SKM-1 (cell line): ENCODE measurements around the gene SCRN3.
"Not testable (repeated sequence)": the region's sequence is repeated elsewhere in the genome, so short reads cannot be mapped to it uniquely, and the experiment has no call there.

Source experiments
- DNase-seq: peaks from one replicate; lab custom pipeline; 2025; ENCODE audit not compliant: unreplicated experiment; lab: John Stamatoyannopoulos, UW

SCRN3 gene

DNA sequence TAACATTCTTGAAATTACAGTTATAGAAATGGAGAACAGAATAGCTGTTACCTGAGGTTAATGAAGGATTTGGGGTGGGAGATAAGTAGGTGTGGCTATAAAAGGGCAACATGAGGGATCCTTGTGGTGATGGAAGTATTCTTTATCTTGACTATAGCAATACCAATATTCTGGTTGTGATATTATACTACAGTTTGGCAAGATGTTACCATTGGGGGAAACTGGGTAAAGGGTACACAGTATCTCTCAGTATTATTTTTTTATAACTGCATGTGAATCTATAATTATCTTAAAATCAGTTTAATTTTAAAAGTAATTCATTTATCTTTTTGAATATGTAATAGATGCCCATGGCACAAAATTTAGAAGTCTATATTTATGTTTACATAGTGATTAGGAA is 8.1 kb downstream of the SCRN3 start:
- DNase-seq = no peak

DNA sequence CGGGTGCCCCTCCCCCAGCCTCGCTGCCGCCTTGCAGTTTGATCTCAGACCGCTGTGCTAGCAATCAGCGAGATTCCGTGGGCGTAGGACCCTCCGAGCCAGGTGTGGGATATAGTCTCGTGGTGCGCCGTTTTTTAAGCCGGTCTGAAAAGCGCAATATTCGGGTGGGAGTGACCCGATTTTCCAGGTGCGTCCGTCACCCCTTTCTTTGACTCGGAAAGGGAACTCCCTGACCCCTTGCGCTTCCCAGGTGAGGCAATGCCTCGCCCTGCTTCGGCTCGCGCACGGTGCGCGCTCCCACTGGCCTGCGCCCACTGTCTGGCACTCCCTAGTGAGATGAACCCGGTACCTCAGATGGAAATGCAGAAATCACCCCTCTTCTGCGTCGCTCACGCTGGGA is 14.5 kb downstream of the SCRN3 start:
- DNase-seq = not testable (repeated sequence)

DNA sequence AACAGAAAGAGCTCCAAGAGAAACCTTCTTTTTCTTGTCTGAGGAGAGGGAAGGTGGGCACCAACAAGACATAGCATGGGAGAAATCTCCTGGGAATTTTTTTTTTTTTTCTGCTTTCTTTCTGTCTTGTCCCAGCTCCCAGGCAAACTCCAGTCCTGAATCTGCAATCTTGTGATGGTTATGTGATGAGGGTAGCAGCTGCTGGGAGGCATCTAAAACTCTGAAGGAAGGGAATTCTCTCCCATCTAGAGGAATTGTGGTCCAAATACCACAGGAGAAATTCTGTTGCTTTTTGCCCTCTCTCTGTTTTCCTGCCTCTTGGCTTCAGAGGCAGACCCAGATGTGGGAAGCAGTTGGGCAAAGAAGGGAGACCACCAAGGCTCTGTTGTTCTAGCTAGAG is 16.7 kb downstream of the SCRN3 start:
- no peak for DNase-seq

DNA sequence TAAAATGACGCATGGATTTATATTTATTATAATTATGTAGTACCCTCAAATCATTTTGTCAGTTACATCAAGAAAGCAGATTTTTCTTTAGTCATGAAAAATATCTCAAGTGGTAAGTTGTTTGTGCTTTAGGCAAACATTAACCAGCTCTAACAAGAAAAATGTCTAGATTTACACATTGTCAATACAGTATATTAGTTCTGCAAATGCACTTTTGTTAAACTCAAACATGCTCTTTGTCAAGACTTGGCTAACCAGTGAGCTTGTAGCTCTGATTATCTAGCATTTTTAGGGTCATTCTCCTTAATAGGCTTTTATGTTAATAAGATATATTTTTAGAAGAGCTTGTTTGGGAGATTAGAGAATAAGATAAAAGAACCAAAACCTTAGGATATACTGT is 32.7 kb downstream of the SCRN3 start:
- no peak for DNase-seq

DNA sequence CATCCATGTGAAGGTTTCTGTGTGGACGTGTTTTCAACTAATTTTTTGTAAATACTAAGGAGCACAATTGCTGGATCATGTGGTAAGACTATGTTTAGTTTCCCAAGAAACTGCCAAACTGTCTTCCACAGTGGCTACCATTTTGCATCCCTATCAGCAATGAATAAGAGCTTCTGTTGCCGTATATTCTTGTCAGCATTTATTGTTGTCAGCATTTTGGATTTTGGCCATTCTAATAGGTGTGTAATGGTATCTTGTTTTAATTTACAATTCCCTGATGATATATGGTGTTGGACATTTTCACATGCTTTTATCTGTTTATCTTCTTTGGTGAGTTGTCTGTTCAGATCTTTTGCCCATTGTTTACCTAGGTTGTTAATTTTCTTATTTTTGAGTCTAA is 34.5 kb downstream of the SCRN3 start:
- no peak for DNase-seq

DNA sequence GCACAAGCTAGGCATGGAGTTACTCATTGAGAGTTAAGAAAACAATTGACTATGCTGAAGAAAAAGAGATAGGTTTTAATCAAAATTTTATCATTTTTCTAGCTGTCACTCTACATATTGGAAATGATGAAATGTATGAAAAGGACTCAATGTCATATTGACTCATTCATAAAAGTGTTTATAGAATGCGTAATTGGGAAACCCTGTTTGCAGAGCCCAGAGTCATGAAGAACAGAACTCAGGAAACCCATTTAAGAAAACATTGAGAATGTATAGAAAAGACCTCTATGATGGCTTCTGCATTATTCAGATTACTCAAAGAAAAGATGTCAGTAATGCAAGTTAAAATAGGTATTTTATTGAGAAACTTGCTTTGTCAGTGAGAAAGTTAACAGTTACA is 36.4 kb downstream of the SCRN3 start:
- DNase-seq = no peak

DNA sequence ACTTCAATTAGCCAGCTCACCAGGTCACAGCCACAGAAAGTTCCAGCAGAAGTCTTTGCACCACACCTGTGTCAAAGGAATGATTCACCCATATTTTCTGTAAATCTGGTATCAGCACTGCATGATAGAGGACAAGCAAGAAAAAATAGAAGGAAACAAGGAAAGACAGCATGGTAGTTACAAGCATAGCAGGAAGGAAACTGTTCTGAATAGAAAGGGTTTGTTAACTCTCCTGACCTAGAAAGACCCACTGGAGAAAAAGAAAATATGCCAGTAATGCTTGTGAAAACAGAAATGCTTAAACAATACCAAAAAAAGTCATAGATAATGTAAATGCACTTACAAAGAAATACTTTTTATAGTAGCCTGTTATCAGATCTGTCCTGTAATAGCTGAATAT is 40.8 kb downstream of the SCRN3 start:
- no peak for DNase-seq

DNA sequence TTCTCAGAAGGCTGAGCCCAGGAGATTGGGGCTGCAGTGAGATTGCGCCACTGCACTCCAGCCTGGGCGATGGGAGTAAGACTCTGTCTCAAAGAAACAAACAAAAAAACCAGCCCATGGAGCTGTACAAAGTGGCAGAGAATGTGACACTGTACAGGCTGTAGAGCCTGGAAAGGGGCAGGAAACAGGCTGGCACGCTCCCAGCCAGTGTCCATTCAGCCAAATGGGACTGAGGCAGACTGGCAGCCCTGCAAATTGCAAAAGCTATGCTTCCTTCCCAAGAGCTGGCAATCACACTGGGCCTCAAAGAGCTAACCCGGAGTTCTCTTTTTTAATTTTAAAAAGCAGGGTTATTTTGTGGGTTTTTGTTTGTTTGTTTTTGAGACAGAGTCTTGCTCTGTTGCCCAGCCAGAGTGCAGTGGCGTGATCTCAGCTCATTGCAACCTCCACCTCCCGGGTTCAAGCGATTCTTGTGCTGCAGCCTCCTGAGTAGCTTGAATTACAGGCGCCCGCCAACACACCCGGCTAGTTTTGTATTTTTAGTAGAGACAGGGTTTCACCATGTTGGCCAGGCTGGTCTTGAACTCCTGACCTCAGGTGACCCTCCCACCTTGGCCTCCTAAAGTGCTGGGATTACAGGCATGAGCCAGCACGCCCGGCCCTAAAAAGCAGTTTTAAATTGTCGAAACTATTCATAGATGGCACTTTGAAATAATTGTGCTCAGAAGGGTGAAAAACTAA is 42.8 kb downstream of the SCRN3 start:
- no peak for DNase-seq

DNA sequence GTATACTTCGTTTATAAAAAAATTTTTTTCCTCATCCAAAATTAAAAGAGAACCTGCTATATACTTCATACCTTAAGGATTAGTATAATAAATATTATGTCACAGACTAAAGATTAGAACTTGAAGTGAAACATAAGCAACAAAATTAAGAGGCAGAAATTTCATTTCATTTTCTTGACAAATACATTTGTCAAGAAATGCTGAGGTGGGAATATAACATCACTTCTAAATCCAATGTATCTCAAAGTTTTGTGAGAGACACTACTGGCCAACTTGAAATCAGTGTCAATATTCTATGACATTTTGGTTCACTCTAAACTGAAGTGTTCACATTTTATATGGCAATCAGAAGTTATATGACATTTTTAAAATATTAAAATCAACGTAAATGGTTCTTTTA is 43.8 kb downstream of the SCRN3 start:
- DNase-seq = no peak

DNA sequence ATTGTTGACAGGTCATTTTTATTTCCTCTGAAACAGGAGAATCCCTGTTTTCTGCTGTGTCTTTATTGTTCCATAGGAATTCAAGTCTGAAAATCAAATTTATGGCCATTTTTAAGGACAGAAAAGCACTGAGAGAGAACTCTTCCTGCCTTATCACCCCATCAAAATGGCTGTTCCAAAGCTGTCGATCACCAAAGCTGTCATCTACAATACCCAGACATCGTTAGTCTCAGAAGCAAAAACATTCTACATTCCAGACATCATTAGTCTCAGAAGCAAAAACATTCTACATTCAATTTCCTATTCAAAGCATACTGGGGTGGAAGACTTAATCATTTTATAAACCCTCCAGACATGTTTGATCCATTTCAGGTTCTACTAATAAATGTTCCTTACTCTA is 44.4 kb downstream of the SCRN3 start:
- DNase-seq = no peak

DNA sequence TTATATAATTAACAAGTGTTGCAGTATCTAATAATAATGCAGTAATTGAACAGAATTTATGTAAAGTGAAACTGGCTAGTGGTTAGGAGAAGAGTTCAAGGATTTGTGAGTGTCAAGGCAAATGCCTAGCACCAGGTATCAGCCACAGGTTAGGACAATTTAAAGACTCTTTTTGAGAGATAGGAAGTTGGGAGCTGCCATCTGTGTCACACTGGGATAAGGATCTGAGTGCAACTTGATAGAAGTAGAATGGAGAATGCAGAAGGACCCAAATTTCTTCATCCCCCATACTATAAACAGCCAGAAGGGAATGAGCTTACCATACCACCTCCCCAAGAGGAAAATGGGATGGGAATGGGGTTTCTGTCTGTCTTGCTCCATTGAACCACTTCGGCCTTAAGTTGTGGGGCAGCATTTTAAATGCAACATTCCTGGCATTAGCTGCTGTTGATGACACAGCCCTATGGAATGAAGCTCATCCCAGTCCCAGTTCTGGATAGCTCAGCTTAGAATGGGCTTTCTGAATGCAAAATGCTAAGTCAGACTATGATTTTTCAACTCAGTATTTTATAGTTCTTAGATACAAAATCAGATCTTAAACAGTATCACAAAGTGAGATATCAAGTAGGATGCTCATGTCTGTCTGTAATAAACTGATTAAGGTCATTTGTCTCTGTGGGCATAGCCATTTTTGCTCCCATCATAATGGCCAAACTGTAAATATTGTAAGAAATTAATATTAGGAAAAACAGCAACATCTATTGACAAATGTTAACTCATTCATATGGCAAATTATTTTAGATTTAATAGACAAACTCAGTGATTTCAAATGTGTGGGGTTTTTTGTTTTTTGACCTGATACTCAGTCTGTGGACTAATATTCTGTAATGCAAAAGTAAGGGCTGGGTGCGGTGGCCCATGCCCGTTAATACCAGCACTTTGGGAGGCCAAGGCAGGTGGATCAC is 47.3 kb downstream of the SCRN3 start:
- no peak for DNase-seq

DNA sequence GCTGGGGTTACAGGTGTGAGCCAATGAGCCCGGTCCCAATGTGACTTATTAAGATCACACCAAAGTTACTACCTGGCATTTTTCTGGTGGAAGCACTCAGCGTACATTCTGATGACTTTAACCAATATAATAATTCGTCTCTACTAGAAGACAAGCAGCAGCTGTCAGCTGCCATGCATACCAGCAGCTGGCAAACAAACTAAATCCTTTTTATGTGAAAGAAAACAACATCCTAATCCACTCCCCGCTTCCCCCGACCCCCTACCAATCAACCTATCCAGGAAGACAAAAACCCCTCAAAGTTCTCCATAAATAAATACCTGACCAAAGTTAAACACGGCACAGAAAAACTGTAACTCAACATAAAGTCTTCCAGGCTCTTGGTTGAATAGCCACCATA is 49.2 kb downstream of the SCRN3 start:
- no peak for DNase-seq

DNA sequence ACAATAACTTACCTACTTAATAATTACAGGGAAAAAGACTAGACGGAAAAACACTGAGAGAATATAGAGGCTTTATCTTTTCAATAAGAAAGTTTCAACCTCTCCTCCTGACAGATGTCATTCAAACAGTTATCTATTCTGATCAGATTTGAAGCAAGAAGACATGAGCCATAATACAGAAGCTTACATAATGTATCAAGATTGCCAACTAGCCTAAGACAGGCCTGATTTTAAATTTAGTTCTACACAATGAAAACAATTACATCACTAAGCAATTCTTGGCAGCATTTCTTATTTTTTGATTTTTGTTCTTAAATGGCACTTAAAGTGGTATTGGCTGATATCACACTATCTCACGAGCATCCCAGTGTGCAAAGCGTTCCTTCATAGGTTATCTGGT is 49.7 kb downstream of the SCRN3 start:
- no peak for DNase-seq

DNA sequence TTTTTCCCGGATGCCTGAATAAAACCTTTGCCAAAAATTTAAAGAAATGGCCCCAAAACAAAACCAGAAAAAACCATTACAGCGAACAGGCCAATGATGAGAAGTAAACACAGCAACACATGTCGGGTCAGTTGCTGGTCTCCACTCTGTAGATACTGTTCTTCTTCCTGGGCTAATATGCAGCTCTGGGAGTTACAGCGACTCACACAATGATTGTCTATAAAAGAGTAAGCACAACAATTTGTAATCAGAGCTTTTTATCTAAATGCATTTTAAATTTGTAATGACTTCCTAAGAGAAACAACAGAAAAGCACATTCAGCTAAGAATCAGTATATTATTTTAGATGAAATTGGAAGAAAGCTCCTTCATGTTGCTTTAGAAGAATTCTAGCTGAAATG is 51.0 kb downstream of the SCRN3 start:
- no peak for DNase-seq

DNA sequence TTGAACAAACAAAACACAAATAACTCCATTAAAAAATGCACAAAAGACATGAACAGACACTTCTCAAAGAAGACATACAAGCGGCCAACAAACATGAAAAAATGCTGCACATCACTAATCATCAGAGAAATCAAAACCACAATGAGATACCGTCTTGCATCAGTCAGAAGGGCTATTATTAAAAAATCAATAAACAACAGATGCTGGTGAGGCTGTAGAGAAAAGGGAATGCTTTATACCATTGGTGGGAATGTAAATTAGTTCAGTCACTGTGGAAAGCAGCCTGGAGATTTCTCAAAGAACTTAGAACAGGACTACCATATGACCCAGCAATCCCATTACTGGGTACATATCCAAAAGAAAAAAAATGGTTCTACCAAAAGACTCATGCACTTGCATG is 53.5 kb downstream of the SCRN3 start:
- no peak for DNase-seq

DNA sequence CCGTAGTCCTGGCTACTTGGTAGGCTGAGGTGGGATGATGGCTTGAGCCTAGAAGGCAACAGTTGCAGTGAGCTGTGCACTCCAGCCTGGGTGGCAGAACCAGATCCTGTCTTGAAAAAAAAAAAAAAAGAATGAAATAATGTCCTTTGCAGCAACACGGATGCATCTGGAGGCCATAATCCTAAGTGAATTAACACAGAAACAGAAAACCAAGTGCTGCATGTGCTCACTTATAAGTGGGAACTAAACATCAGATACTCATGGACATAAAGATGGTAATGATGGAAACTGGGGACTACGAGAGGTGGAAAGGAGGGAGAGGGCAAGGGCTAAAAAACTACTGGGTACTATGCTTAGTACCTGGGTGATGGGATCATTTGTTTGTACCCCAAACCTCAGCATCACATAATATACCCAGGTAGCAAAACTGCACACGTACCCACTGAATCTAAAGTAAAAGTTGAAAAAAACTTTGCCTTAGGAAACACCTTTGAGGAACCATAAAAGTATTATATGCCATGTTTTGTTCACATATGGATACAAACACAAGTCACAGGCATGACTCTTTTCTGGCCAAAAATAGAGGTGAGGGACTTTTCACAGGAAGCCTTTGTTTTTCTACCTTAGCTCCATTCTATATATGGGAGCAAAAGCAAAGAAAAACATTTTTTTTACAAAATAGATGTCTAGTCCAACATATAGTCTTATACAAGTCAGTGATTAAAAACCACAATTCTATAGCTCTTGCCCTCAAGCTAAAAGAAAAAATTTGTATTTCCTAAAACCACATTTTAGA is 54.7 kb downstream of the SCRN3 start:
- DNase-seq = no peak

DNA sequence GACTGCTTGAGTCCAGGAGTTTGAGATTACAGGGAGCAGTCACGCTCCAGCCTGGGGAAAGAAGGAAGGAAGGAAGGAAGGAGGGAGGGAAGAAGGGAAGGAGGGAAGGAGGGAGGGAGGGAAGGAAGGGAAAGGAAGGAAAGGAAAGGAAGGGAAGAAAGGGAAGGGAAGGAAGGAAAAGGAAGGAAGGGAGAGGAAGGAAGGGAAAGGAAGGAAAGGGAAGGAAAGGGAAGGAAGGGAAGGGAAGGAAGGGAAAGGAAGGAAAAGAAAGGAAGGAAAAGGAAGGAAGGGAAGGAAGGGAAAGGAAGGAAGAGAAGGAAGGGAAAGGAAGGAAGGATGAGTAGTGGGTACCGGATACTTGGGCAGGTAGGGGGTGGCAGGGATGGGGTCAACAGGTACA is 59.0 kb downstream of the SCRN3 start:
- no peak for DNase-seq

DNA sequence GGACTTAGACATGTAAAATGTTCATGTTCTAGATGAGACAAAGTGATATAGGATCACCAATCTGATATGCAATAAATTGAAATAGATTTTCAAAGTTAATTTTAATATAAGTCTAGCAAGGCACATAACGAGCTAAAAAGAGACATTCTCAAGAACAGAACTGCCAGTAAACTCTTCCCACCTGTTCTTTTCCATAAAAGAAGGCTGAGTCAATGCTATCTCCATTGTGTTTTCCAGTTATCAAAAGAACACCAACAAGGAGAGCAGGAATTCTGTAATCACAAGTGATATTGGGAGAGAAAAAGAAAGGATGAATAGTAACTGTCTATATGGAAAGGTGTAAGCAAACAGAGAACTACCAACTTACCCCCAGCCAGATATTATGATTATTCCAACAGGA is 65.7 kb downstream of the SCRN3 start:
- DNase-seq = no peak

DNA sequence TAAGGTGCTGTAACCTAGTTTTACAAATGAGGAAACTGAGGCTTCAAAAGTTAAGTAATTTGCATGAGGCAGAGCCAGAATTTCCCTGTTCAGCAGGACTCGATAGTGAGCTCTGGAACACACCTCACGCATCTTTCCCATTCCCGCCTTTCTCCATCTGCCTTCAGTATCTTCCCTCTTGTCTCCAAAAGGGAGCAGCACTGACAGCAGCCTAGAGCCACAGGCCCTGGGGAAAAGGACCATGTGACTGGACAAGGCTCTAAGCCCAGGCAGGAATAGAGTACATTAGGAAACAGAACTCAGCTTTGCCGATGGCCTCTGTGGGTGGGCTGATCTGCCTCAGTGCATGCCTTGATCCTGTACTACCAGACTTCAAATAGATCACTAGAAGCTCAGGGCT is 69.8 kb downstream of the SCRN3 start:
- no peak for DNase-seq

DNA sequence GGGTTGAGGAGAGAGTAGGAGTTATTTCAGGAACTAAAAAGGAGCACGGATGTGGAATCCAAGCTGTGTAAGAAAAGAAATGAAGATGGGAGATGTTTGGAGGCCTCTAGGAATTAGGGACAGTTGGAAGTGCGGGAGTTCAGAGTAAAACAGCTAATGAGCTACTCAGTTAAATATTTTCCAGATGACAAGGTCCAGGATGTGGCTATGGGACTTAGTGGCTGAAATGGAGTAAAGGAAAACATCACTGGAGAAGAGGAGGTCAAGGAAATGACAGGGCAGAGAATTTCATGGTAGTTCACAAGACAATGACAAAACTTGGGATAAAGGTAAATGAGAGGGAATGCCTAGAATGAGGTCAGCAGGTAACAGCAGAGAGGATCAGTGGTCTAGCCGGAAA is 78.3 kb downstream of the SCRN3 start:
- no peak for DNase-seq

DNA sequence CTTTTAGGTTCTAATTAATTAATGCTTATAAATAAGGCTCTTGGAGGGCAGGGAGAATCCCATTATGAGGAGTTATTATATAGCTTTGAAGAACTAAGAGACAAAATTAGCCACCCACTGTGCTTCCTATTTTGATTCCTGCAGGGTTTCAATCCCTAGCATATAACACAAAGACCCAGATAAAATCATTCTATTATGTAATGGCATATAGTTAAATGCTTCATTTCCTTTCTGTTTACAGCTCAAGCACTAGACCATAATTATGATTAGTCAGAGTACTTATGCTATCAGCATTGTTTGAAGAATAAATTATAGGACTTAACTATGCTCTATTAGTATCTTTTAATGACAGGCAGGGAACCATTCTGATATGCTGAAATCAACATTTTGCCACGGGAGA is 82.2 kb downstream of the SCRN3 start:
- no peak for DNase-seq
